HG03135 (cell line): ENCODE data around the gene TYW1B.
"Not testable (repeated sequence)": the region's sequence is repeated elsewhere in the genome, so short reads cannot be mapped to it uniquely, and the experiment has no call there.

Experiments
- ATAC-seq: cut with Tn5 transposase; IDR thresholded peaks from one replicate; pipeline ENCODE4 v1.9.1; 2021; ENCODE audit warnings: mild to moderate bottlenecking, moderate library complexity; ENCODE audit not compliant: unreplicated experiment

The TYW1B gene

DNA sequence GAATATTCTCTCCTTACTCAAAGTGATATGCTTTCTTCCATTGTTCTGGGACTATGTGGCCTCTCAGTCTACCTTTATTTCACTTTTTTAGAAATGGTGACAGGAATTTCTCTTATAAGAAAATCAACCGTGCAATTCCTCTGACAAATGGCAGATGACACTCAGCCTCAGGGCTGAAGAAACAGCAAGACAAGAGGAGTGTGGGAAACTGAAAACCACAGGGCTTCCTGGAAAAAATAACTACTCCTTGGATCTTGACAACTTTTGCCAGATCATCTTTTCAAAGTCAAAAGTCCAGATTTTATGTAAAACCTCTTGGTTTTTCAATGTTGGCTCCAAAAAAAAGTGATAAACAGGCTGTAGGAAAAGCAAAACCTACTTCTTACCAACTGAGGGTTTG lies 121.5 kb downstream of the TYW1B start:
- no peak for ATAC-seq

DNA sequence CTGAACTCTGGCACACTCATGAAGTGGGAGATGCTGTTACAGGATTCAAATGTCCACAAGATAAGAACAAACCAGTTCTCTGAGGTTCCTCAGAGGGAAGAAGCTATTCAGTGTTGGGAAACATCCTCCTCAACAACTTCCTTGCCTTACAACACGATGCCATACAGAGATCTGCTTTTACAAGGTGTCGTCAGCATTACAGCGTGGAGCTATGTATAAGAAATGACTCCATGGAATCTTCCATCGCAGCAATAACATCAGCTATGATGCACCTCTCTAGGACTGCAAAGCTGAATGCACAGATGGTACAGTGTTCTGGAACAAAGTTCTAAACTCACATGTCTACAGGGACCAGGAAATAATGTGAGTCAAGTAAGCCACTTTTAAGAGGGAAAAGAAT lies 122.3 kb downstream of the TYW1B start:
- ATAC-seq: not testable (repeated sequence)

- no peak for ATAC-seq
Observed at GRCh38 chr7:72704894-72705293, 123.1 kb downstream of the TYW1B start.

DNA sequence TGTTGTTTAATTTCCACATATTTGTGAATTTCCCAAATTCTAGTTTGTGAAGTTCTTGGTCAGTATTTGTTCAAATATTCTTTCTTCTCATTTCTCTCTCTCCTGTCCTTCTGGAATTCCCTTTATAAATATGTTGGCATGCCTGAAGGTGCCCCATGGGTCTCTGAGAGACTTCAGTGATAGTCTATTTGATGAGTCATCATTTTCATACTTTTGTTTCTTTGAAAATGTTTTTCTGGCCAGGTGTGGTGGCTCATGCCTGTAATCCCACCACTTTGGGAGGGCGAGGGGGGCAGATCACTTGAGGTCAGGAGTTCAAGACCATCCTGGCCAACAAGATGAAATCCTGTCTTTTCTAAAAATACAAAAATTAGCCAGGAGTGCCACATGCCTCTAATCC lies 127.5 kb downstream of the TYW1B start:
- ATAC-seq: not testable (repeated sequence)

DNA sequence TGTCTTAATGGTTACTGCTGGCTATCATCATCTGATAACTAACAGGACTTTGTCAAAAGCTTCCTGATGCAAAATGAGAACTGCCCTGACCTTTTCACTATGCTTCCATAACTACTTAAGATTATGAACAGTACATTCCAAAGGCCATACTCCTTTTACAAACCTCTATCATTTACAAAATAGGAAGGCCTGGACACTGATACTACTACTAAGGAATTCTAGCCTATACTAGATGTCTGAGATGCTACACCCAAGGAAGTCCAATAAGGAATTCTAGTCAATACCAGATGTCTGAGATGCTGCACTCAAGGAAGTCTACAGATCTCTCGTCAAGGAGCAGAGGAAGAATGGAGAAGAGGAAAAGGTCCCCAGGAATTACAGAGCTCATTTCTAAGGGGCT lies 130.9 kb downstream of the TYW1B start:
- not testable (repeated sequence) for ATAC-seq

DNA sequence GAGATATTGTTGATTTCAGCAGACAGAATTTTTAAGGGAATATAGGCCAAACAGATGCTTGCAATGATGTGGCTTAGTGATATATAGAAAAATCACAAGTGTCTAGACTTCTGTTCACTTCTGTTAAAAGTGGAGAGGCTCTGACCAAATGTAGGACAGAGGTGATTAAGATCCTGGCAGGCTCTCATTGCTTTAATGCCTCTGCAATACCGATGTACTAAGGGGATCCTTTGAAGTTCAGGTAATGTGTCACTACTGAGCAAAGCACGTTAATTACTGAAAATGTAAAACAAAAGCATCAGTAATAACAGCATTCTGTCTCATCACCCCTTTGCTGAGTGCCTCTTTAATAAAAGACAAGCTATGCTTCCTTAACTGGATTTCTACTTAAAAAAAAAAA lies 131.4 kb downstream of the TYW1B start:
- not testable (repeated sequence) for ATAC-seq

DNA sequence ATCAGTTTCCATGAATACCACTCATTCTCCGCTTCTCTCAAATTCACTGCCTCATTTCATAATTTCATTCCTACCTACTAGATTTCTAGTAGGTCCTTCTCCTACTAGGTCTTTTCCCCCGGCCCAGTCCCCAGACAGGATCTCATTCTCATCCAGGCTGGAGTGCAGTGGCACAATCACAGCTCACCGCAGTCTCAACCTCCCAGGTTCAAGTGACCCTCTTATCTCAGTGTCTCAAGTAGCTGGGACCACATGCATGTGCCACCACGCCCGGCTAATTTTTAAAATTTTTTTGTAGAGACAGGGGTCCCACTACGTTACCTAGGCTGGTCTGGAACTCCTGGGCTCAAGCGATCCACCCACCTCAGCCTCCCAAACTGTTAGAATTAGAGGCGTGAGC lies 132.5 kb downstream of the TYW1B start:
- not testable (repeated sequence) for ATAC-seq

DNA sequence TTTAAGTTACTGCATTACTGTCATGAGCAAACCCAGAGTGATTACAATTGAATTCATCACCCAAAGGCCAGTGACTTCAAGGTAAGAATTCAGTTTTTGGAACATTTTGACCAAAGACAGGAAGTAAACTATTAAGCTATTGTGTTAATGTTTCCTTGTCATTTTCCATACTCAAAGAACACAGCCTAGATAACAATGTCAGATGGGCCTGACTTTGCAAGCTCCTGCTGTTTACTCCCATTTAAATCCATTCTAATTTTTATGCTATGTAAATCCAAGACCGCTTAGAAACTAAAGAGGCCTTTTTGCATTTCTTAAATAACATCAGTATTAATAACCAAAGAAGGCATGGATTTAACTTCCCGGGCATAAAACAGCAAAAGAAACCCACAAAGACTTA lies 136.6 kb downstream of the TYW1B start:
- ATAC-seq: not testable (repeated sequence)

- ATAC-seq: not testable (repeated sequence)
Observed at GRCh38 chr7:72690177-72690576, 137.8 kb downstream of the TYW1B start.

DNA sequence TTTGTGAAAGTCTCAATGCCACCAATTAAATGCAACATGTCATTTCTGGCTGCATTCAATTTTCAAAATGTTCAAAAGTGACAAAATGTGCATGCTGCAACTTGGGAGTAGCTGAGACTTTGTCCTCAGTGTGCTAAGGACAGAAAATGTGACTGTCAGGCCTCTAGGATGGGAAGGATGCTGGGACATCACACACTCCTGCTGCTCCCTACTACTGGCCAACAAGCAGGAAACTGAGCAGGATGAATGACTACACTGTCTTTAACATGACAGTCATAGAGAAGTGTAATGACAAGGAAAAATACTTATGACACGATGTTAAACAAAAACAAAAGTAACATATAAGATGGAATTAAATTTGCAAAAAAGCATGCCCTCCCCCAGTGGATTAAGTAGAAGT lies 138.7 kb downstream of the TYW1B start:
- not testable (repeated sequence) for ATAC-seq

DNA sequence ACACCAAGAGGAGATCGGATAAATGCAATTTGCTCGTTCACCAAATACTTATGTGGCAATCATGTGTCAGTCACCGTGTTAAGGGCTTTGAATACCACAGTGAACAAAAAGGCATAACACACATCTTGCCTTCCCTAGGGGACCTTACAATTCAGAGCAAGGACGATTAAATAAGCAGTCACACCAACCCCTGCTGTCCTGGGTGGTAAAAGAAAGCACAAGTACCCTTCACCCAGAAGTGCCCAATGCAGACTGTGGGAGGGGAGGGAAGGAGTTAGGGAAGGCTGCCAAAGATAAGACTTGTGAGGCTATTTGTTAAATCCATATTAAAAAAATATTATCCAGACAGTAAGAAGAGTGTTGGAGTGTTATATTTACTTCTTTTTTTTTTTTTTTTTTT lies 146.8 kb downstream of the TYW1B start:
- not testable (repeated sequence) for ATAC-seq

DNA sequence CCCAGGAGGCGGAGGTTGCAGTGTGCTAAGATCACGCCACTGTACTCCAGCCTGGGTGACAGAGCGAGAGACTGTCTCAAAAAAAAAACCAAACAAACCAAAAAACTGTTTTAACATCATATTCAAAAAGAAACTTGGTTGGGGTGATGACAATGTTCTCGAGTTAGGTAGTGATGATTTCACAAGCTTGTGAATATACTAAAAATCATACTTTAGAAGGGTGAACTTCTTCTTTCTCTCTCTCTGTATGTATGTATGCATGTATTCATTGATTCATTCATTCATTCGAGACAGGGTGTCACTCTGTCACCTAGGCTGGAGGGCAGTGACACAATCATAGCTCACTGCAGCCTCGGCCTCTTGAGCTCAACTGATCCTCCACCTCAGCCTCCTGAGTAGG lies 151.1 kb downstream of the TYW1B start:
- not testable (repeated sequence) for ATAC-seq

- ATAC-seq: not testable (repeated sequence)
Observed at GRCh38 chr7:72676086-72676690, 151.8 kb downstream of the TYW1B start.

GRCh38 chr7:72675686-72676085 lies 152.3 kb downstream of the TYW1B start:
- ATAC-seq: not testable (repeated sequence)

- no peak for ATAC-seq
Observed at GRCh38 chr7:72674394-72674793, 153.6 kb downstream of the TYW1B start.

DNA sequence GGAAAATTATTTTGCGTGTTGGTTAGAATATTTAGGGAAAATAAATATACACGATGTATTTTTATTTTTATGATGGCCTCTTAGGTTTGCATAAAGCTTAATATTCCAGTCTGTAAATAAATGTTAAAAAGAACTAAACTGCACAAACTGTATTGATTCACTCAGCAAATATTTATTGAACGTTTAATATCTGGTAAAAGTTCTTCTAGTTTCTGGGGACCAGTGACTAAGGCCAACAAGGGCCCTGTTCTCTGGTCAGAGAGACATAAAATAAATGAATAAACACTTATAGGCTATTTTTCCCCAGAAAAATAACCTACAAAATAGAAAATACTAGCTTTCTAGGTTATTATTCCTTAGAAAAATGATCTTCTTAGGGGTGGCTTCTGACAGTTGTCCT lies 157.2 kb downstream of the TYW1B start:
- not testable (repeated sequence) for ATAC-seq

GRCh38 chr7:72668435-72668834 lies 159.6 kb downstream of the TYW1B start:
- not testable (repeated sequence) for ATAC-seq

GRCh38 chr7:72667049-72667448 lies 161.0 kb downstream of the TYW1B start:
- not testable (repeated sequence) for ATAC-seq

DNA sequence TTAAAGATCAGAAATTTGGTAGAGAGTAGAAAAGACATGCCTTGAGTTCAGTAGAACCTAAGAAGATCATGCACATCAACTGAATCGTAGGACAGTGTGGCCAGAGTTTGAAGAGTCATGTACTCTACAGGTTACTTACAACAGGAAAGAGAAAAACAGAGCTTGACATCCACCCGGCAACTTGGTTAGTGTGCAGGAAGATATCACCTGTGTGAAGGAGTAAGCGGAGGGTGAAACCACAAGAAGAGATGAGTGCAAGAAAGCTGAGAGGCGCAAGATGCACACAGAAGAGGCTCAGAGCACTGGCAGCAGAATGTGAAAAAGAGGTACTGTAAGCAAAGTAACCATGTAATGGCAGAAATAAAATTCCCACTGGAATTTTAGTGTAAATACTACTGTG lies 179.4 kb downstream of the TYW1B start:
- ATAC-seq: not testable (repeated sequence)

- ATAC-seq: not testable (repeated sequence)
Observed at GRCh38 chr7:72643708-72644107, 184.3 kb downstream of the TYW1B start.

GRCh38 chr7:72641485-72642248 lies 186.3 kb downstream of the TYW1B start:
- not testable (repeated sequence) for ATAC-seq

DNA sequence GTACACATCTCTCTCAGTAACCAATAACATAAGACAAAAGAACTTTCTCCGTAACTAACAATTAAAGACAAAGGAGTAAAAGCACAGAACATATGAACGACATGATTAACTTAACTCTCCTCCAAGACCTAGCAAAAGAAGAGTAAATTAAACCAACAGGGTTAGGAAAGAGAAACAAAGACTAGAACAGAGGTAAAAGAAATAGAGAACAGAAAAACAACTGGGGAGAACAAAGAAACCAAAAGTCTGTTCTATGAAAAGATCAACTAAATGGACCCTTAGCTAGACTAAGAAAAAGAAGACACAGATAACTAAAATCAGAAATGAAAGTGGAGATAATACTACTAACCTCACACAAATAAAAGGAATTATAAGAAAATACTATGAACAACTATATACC lies 187.3 kb downstream of the TYW1B start:
- ATAC-seq: not testable (repeated sequence)
